HG02973 (cell line): ENCODE data around the gene GAS2L1.

ENCODE experiments used
- ATAC-seq: cut with Tn5 transposase; IDR thresholded peaks from one replicate; pipeline ENCODE4 v1.9.1; 2021; ENCODE audit warnings: moderate library complexity; ENCODE audit not compliant: unreplicated experiment

The GAS2L1 gene

DNA sequence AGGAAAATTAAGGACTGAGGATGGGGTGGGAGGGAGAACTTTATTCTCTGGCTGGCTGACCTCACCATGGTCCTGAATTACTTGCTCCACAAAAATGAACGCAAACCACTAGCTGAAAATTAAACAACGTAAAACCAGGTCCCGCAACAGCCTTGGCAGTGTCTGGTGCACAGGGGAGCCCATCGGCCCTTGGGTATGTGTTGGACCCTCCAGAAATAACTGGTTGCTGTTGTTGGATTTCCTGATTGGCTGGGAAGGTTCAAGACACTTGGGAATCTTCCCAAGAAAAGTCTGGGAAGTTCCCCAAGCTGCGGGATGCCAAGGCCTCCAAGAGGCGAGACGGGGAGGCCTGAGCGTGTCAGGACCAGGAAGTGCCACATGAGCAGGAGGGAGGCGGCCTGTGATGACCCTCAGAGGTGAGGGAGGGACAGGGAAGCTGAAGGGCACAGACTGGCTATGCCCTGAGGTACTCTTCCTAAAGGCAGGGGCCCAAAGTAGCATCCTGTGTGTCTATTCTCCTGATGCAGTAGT, 19.4 kb downstream of the GAS2L1 start:
- no peak for ATAC-seq

DNA sequence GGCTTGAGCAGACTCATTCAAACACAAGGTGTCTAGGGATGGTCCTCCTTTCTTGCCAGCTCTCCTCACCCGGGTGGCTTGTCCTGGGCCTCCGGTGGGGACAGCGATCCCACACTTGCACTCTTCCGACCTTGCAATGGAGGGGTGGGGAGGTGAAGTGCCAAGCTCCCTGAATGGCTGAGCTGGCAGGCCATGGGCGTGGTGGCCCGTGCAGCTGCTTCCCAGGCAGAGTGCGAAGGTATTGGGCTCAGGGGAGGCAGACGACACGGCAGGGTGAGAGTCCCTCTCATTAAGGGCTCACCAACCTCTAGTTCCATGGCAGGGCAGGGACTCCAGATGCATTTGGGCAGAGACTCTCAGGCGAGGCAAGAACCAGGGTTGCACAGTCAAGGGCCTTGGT, 20.0 kb downstream of the GAS2L1 start:
- no peak for ATAC-seq

DNA sequence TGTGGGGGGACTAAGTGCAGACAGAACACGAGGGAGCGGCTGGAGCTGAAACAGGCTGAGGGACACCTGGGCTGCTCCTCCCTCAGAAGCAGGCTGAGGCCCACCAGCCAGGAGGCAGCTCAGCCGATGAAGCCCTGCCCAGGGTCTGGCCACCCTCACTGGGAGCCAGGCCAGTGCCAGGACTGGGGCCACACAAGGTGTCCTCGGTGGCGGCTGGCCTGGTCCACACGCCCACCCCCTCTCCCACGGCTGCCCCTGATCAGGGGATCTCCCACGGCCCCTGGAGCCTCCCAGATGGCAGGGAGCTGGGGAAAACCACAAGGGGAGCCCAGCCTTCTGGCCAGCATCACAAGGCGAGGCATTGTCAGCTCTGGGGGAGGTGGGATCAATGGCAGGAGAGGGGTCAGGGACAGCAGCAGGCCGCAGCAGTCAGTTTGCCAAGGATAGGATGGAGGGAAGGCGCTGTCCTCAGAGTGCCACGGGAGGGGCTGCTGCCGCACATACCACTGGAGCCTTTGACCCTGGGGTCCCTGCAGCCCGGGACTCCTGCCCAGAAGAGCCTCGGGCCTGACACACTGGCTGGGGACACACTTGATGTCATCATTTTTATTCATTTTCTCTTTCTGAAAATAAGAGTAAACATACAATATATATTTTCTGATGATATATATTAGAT, 20.8 kb downstream of the GAS2L1 start:
- ATAC-seq = no peak

DNA sequence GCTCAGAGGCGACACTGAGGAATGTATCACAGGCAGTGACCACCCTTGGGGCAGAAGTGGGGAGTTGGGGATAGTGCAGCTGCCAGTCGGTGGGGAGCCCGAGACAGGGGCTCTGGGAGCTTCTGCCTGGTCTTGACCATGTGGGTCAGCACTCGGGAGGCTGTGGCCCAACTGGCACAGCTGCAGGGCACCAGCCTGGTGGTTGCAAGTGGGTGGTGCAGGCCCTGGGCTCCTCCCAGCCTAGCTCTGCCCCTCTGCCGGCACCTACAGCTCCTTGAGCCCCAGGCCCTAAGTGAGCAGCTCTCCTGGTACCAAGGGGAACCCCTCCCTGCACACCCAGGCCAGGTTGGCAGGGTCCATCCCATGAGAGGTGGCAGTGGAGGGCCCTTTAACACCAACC, 21.6 kb downstream of the GAS2L1 start:
- no peak for ATAC-seq

DNA sequence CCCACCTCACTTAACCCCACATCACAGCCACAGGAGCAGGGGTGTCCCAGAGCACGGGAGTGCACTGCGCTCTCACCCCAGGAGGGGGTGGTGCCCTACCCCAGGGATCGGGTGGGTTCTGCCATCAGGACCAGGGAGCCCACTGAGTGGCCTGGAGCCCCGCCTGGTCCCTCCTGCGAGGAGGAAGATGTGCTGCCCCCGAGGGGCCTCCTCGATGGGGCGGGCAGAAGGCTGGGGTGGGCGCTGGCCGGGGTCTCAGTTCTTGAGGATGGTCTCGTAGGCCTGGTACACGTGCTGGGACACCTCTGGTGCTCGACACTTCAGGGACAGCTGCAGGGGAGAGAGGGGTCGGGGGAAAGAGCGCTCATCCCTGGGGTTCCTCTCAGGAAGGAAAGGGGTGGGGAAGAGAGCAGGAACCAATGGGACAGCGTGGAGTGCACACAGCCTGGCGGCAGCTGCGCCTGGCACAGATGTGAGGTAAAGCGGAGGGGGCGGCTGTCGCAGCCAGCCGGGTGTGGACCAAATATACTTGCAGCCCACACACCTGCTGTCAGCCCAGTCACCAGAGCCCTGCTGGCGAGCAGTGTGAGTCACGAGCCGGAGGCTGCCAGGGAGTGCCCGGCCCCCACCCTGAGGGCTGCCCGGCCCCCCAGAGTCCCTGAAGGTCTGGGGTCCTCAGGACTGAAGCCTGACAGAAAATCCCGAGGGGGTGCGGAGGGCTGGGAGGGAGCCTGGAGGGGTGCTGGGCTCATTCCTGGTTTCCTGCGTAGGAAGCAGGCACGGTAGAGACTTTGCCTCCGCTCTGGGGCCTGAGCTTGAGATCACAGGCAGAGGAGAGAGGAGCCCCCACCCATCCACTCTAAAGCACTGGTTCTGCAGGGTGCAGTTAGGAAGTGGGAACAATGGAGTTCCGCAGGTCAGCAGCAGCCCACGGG, 22.4 kb downstream of the GAS2L1 start:
- ATAC-seq = no peak

DNA sequence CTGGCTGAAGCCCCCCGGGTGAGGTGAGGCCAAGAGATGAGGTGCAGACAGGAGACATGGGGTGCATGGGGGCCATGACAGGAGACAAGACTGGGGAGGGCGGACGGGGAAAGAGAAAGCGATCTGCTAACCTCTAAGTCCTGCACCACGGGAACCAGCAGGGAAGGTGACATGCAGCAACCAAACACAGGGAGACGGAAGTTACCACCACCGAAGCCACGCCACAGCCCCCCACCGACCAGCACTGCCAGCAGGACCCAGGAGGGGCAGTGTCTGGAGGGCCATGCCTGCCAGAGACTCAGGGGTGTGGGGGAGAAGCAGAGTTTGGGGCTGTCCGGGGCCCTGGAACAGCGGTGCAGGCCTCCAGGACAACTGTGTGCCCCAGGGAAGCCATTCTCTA, 23.1 kb downstream of the GAS2L1 start:
- no peak for ATAC-seq

DNA sequence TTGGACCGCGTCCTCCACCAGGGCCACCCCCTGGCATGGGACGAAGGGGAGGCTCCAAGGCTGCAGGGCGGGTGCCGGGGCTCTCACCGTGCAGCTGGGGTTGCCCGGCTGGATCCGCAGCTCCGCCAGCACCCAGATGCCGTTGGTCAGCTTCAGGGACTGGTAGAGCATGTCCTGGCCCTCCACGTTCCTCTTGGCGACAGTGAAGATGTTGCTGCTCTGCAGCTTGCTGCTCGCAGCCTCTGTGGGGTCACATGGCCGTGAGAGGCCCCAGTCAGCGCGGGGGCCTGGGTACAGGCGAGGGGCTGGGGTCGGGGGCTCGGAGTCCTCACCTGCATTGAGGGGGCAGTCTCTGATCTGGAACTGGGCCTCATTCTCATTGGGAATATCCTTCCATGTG, 23.8 kb downstream of the GAS2L1 start:
- ATAC-seq = no peak

DNA sequence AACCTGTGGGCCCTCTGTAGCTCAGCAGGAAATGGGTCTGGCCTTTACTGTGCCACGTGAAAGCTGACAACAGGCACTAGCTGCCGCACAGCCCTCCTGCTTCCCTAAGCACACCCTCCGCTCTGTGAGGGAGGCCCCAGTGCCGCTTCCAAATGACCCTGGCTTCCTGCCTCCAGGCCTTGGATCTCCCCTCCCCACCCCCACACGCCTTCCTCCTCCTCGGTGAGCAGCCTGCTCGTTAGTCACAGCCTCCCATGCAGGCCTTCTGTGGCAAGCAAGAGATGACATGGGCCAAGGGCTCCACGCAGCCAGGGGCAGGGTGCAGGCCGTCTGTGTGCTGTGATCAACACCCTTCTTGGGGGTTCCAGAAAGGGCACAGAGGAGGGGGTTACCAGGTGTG, 24.3 kb downstream of the GAS2L1 start:
- ATAC-seq = no peak

DNA sequence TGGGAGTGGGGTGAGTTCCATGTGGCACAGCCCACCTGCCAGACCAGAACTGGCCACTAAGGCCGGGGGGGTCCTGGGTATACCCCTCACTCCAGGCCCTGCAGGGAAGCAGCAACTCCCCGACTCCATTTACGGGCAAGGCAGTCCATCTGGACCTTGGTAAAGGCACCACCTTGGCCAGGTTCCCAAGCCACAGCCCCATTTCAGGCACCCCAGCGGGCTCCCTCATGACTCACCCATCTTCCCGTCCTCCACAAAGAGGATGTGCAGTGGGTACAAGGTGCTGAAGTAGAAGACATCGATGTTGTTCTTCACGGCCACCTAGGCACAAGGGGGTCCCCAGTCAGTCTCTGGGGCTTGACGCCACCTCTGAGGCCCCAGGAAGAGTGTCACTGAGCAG, 24.8 kb downstream of the GAS2L1 start:
- no peak for ATAC-seq

DNA sequence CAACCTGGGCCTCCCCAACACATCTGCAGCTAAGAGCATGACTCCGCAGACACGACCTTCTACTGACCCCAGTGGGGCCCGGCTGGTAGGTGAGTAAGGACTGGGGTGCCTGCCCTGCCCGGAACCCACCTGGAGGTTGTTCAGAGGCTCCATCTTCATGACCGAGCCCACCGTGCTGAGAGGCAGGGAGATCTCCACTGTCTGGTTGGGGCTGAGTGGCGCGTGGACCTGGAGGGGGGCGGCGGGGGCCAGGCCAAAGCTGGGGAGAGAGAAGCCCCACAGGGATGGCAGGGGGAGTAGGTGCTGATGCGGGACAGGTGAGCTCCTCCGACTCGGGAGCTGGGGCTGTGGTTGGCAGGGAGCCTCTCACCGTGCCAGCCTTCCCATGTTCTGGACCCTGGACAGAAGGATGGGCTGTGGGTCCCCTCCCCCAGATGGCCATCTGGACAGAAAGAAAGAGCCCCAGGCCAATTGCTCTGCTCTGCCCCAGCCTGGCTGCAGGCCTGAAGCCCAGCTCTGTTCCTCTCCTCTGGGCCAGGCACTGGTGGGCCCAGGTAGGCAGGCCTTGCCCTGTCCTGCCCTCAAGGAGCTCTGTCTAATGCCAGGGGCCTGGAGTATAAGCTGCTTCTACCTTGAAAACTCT, 25.3 kb downstream of the GAS2L1 start:
- ATAC-seq = no peak

DNA sequence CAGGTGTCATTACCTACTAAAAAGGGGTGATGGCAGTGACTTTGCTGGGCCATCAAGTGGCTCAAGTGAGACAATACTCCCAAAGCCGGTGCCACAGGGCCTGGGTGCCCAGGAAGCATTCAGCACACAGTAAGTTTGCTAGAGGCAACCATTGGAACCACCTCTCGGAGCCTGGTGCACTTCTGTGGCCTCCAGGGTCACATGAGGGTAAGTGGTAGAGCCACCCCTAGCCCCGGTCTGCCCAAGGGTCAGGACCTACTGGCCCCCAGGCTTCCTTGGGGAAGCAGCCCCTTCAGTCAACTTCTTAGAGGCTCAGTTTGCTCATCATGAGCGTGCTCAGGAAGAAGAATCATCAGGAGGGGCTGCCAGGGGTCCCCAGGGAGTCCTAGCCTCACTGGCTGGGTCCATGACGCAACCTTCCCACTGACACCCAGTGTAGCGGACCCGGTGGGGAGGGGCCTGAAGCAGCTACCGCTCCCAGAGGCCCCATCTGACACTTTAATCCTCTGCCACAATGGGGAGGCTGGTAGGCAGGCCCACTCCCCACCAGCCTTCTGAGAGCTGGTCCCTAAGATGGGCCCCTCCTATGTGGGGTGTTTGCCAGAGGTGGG, 26.5 kb downstream of the GAS2L1 start:
- ATAC-seq = no peak

DNA sequence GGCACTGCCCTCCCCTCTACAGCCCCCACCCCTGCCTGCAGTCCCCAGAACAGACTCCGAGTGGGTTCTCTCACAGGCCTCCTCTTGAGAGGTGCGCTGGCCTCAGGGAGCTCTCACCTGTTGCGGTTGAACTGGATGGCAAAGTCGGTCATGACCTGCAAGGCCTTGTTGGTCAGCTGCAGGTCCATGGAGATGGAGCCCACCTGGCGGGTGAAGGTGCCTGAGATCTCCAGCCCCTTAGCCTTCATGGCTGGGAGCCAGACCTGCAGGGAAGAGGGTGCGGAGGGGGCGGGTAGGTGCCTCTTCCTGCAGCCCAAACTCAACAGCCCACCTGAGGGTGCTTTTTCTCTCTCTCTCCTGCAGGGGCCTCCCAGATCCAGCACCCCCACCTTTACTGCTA, 27.7 kb downstream of the GAS2L1 start:
- ATAC-seq = no peak

DNA sequence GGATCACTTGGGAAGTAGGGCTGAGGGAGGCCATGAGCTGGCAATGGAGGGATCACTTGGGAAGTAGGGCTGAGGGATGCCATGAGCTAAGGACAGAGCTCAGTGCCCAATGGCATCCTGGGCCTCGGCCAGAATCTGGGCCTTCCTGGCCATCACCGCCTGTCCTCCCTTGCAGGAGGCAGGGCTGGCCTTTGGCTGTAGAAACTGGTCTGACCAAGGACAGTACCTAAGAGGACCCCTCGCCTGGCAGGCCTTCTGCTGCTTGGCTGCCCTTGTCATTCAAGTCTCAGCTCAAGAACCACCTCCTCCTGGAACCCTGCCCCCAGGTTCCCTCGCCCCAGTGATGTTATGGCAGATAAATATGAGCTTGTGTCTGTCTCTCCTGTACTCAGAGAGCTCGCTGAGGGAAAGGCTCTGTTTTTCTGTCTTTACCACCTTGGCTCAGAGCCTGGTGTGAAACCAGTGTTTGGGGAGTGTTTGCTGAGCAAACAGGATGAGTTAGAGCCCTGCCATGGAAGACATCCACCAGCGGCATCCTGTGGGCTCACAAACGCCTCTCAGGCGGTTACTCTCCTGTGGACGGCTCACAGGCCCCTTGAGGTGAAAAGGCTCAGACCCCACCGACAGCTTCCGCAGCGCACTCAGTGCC, 28.4 kb downstream of the GAS2L1 start:
- ATAC-seq = no peak

DNA sequence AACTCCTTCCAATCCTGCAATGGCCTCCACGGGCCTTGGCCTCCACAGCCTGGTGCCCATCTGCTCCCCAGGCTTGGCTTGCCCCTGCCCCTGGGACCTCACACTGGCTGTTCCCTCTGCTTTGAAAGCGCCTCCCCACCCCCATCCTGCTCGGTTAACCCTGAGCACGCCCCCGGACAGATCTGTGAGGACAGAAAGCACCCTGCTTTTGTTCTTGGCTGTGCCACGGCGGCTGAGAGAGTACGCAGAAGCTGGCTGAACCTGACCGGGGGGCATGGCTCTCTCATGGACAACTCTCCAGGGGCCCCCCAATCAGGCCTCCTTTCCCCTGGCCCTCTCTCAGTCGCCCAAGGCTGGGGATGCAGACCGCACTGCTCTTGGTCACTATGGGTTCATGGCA, 29.2 kb downstream of the GAS2L1 start:
- ATAC-seq = no peak

DNA sequence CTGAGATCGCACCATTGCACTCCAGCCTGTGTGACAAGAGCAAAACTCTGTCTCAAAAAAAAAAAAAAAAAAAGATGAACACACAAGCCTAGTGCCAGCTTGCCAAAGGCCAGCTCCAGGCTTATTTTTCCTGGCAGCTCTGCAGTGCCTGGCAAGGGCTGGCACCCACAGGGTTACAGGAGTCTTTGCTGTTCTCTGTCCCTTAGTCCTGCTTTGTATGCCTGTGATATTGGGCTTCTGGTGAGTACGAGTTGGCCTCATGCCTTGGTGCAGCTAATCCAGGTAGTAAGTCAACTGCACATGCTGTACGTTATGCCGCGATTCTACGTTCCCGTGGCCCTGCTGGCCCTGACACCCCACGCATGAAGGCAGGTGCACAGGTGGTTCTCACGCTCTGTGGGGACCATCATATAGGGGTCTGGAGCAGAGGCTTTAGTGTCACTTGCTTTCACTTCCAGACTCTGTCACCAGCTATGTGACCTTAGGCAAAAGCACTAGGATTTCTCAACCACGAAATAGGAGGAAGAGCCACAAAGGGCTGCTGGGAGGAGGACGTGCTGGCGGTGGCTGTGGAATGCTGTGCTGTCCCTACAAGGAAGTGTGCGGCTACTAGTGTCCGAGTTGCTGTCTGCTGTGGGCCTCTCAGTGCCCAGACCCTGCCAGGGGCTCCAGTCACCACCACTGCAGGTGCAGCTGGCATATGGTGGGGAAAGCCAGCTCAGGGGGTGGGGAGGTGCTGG, 30.5 kb downstream of the GAS2L1 start:
- ATAC-seq = no peak

DNA sequence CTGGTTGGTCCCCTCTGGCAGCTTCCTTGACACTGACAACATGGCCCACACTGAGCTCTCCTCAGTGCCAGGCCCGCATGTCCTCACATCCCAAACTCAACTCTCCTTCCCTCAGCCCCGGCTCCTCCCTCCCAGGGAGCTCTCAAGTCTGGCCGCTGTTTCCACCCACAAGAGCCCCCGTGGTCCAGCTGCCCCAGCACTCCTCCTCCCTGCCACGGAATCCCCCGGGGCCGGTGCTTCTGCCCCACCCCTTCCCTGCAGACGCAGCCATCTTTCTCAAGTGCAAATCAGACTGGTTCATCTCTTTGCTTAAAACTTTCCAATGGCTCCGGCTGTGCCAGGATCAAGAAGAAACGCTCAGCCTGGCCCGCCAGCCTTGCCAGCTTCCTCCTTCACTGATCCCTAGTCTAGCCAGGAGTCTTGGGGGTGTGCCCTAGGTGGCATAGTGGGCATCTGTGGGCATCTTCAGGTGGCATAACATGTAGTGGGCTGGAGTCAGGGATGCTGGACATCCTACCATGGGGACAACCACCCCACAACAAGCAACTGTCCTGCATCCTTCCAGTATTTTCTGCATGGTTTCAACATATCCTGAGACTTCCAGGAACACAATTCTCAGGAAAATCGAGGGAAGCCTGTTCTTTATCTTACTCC, 31.3 kb downstream of the GAS2L1 start:
- no peak for ATAC-seq

DNA sequence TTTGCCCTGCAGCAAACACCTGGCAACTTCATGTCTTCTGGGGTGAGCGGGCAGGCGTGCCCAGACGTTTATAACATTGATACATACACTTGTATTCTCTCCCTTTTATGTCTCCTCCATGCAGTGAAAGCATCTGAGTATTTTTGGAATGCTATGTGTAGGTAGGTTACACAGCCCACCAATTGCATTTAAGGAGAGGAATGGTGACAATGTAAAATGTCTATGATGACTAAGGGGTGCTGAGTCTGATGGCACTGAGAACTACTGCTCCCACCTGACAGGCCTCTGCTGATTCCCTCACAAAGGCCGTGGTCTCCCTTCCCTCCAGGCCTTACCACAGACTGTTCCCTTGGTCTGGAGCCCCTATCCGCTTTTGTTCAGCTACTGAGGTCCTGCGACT, 31.9 kb downstream of the GAS2L1 start:
- no peak for ATAC-seq

DNA sequence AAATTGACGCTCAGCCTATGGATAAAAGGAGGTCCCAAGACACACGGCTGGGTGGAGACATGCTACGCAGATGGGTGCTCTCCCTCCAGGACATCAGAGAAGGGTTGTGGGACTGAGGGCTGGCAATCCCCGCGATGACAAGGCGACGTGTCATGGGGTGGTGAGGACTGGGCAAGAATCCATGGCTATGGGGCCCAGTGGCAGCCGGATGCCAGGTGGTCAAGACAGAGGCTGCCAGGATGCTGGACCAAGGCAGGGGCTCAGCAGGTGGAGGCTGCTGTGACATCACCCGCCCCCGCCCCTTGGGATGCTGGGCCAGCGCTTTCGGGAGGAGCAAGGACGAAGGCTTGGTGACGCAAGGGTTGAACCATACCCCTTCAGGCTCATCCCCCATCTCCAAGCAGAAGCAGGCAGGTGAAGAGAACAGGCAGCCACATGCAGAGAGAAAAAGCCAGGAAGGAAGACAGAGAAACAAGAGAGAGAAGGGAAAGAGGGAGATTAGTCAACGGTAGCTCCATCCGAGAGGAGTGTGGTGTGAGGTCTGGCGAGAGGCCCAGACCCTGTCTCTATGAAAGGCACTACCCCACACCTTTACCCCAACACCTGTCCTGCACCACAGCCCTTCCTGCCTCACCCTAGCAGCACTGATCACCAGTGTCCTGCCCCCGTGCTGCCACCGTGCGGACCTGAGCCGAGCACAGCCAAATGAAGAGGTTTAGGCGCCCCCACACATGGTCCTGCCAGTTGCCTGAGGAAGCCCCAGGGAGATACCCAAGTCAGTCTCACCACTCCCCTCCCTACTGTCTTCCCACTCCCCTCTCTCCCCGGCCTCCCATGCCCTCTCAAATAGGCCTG, 33.2 kb downstream of the GAS2L1 start:
- no peak for ATAC-seq

DNA sequence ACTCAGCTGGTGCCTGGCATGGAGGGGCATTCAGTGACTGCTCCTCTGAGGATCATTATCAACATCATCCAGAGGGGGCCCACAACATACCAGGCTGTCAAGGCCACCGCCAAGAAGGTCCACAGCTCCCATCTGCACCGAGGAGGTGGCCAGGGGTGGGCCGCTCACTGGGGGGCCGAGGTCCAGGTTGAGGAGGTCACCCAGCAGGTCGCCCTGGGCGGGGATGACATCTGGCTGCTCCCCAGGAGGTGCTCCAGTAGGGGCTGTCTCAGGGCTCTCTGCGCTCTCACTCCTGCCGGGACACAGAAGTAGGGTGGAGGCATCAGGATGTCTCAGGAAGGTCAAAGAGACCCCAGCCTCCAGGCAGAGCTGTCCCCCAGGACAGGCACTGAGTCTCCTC, 34.1 kb downstream of the GAS2L1 start:
- no peak for ATAC-seq
